Subcutaneous adipose tissue (tissue), 4 donors: ENCODE measurements around the gene SH3BP2. TPM values are rescaled to one million over a fixed set of nuclear protein-coding genes. Genes with fewer than 3 reads are reported as not detected.

Experiments
- CTCF ChIP-seq: fragments of 450-650 bp; IDR thresholded peaks from one replicate; pipeline ENCODE4 v1.5.1; 2016; ENCODE audit warnings: low read depth, mild to moderate bottlenecking, control low read depth, antibody characterized with exemption, moderate library complexity
- total RNA-seq, 4 donors: library from RNA; depleted of rRNA; stranded (reverse); fragments of >200 nt; gene quantifications; one replicate each; pipeline ENCODE4 v1.1.0, GENCODE V29; 2016

SH3BP2 gene
- total RNA-seq, 4 donors from 2014 or later, result 23.5 to 52.7 (median 43.7) TPM

- TF ChIP-seq CTCF, result no peak
Measured at GRCh38 chr4:2750719-2751605, 41.9 kb upstream of the SH3BP2 start.

- TF ChIP-seq CTCF, result no peak
Measured at GRCh38 chr4:2753436-2753835, 39.4 kb upstream of the SH3BP2 start.

DNA sequence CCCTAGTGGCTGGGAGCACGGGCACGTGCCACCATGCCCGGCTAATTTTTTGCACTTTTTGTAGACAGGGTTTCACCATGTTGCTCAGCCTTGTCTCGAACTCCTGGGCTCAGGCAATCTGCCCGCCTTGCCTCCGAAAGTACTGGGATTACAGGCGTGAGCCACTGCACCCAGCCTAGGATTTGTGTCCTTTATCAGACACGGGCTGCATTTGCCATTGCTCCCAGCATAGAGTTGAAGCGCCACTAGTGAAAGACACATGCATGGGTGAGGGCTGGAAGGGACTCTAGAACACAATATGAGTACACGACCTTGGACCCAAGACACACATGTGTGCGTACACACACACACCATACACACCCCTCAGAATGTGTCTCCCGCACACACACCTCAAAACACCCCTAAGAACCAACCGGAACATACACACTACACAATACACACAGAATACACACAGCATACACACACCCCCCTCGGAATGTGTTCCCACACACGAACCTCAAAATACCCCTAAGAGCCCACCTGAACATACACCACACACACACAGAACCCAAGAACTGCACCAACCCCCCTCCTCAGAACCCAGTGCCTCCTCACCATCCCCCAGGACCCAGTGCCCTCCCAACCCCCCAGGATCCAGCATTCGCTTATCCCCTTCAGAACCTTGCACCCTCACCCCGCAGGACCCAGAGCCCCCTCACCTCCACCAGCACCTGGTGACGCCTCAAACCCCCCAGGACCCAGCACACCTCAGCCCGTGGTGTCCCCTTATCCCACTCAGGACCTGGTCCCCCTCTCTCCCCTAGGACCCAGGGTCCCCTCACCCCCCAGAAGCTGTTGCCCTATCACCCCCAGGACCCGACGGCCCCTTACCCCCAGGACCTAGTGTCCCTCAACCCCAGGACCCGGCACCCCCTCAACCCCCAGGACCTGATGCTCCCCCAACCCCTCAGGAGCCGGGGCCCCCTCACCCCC is 37.8 kb upstream of the SH3BP2 start:
- TF ChIP-seq CTCF, result no peak

DNA sequence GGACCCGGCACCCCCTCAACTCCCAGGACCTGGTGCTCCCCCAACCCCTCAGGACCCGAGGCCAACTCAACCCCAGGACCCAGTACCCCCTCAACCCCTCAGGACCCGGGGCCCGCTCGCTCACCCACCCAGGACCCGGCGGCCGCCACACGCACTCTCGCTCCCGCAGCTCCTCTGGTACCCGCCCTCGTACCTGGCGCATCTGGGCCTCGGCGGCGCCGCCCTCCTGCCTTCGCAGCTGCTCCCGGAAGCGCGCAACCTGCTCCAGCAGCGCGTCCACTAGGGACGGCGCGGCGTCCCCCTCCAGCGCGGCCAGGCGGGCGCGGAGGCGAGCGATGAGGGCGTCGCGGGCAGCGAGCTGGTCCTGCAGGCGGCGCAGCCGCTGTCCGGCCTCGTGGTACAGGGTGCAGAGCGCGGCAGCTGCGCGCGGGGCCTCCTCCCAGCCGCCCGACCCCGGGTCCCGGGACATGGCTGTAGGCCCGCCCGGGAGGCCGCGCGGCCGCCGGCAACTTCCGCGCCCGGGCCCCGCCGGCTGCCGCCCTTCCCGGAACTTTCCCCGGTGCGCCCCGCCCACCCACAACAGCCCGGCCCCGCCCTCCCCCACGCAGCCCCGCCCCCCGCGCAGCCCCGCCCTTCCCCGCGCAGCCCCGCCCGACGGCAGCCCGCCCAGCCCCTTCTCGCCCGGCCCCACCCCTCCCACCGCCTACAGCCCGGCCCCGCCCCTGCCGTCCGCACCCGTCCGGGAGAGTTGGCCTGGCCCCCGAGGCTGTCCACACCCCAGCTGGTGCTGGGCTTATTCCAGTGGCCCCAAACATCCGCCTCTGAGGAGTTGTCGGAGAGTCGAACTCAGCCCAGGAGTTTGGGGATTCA is 36.8 kb upstream of the SH3BP2 start, which contains the start of gene TNIP2:
Gene TNIP2 (minus strand): TSS at position 516 of the 870 bp plus-strand sequence. CDS start 47 bp downstream, at position 469.
- no peak for TF ChIP-seq CTCF

- no peak for TF ChIP-seq CTCF
Measured at GRCh38 chr4:2756691-2757350, 36.1 kb upstream of the SH3BP2 start.

GRCh38 chr4:2757426-2757825 is 35.5 kb upstream of the SH3BP2 start:
- TF ChIP-seq CTCF, result no peak
